CD4-positive, alpha-beta T cell (primary cell): ENCODE measurements around the gene GALE. TPM values are rescaled to one million over a fixed set of nuclear protein-coding genes. Genes with fewer than 3 reads are reported as not detected.
"Not testable (repeated sequence)": the region's sequence is repeated elsewhere in the genome, so short reads cannot be mapped to it uniquely, and the experiment has no call there.

Experiments
- ATAC-seq: fragments of 200-7000 bp; cut with Tn5 transposase; one replicate; pipeline ENCODE4 v1.10.0; 2022; ENCODE audit warnings: mild to moderate bottlenecking; ENCODE audit not compliant: poor library complexity
- CTCF ChIA-PET: fragments of 350-600 bp; sonication (Branson Sonifier 250); formaldehyde crosslinking; loops from one replicate; lab custom pipeline; 2021; ENCODE audit warnings: antibody characterized with exemption, inconsistent platforms; lab: Charles Lee
- POLR2A ChIA-PET: fragments of 350-600 bp; sonication (Branson Sonifier 250); formaldehyde crosslinking; loops from one replicate; lab custom pipeline; 2021; ENCODE audit warnings: antibody characterized with exemption, inconsistent platforms; lab: Charles Lee
- DNase-seq, 14 experiments: peaks; one replicate each; pipeline ENCODE4 v3.0.0-alpha.2; 2013 to 2020; ENCODE audit warnings: mixed read lengths in 2 of 14
- H3K27ac ChIP-seq, 2 donors: one replicate each; pipeline versions ENCODE4 v1.5.1 to v1.7.0; 2013; ENCODE audit warnings: low read length in 2 of 2, low read depth in 1 of 2, mild to moderate bottlenecking in 1 of 2
- H3K27me3 ChIP-seq, 2 experiments: 1 replicate in 1 of 2; 2 replicates in 1 of 2; pipeline versions ENCODE4 v1.6.1 to v1.7.0; 2013; ENCODE audit warnings: low read length in 2 of 2, control low read depth in 1 of 2, mild to moderate bottlenecking in 1 of 2, moderate library complexity in 1 of 2; ENCODE audit not compliant: insufficient read depth in 2 of 2, control insufficient read depth in 1 of 2
- H3K36me3 ChIP-seq: one replicate; pipeline ENCODE4 v1.6.1; 2013; ENCODE audit warnings: low read length, control low read depth; ENCODE audit not compliant: insufficient read depth
- H3K4me1 ChIP-seq: one replicate; pipeline ENCODE4 v1.6.1; 2013; ENCODE audit warnings: low read length, control low read depth; ENCODE audit not compliant: insufficient read depth
- H3K4me3 ChIP-seq: one replicate; pipeline ENCODE4 v1.5.1; 2013; ENCODE audit warnings: mild to moderate bottlenecking, low read length, moderate library complexity
- H3K9me3 ChIP-seq, 2 experiments: 1 replicate in 1 of 2; 2 replicates in 1 of 2; pipeline versions ENCODE4 v1.6.1 to v1.7.0; 2013; ENCODE audit warnings: low read length in 2 of 2, mild to moderate bottlenecking in 2 of 2, control low read depth in 1 of 2, moderate library complexity in 1 of 2; ENCODE audit not compliant: control insufficient read depth in 1 of 2, insufficient read depth in 1 of 2
- H3K27ac Mint-ChIP-seq: one replicate; pipeline ENCODE4 v1.8.0; 2020; ENCODE audit warnings: mixed read lengths
- H3K27me3 Mint-ChIP-seq: one replicate; pipeline ENCODE4 v1.8.0; 2021; ENCODE audit warnings: mixed read lengths
- H3K36me3 Mint-ChIP-seq: one replicate; pipeline ENCODE4 v1.8.0; 2021; ENCODE audit warnings: low read depth, mixed read lengths
- H3K4me1 Mint-ChIP-seq: one replicate; pipeline ENCODE4 v1.8.0; 2021; ENCODE audit warnings: low read depth, mixed read lengths
- H3K4me3 Mint-ChIP-seq: one replicate; pipeline ENCODE4 v1.8.0; 2020; ENCODE audit warnings: mild to moderate bottlenecking, mixed read lengths
- H3K9me3 Mint-ChIP-seq: one replicate; pipeline ENCODE4 v1.8.0; 2020; ENCODE audit warnings: mixed read lengths
- CTCF ChIP-seq: fragments of 200-600 bp; IDR thresholded peaks from one replicate; pipeline ENCODE4 v1.8.0; 2022; ENCODE audit warnings: antibody characterized with exemption, mild to moderate bottlenecking
- intact Hi-C, 2 experiments: fragments of 100-400 bp; cut with DNase I in 1 of 2; cut with micrococcal nuclease in 1 of 2; formaldehyde crosslinking; loops; one replicate each; pipeline versions ENCODE4 v1.15.1 to v1.9.0; 2023 to 2025; cut with DNase I, micrococcal nuclease
- total RNA-seq, 174 experiments: library from RNA in 2 of 174; stranded (reverse) in 2 of 174; gene quantifications; one replicate each; pipeline ENCODE4 v1.2.3 and lab custom pipeline; 2021 to 2026

GALE gene
- total RNA-seq, 2 experiments from 2014 or later = 5.4 to 6.9 TPM

GRCh38 chr1:23827717-23828116, 27.2 kb upstream of the GALE start:
- no peak for TF ChIP-seq CTCF
- Mint-ChIP-seq H3K9me3 (no peaks in the 10 kb centered on the region), H3K4me1 (peaks cover 20% of the 10 kb centered on the region), H3K4me3 (peak overlapping the region; percentile 46), H3K36me3 (peaks cover 9% of the 10 kb centered on the region), H3K27me3 (no peaks in the 10 kb centered on the region), H3K27ac (no peak overlapping the region)
- H3K4me1 ChIP-seq = peaks cover 15% of the 10 kb centered on the region
- H3K27me3 ChIP-seq = no peaks in the 10 kb centered on the region
- CTCF ChIA-PET = interaction anchor here (1.4 kb wide), 1 partner anchor 40 kb away, joined by 3 read pairs; the partner anchor contains the start of gene FUCA1
- DNase-seq (no peak), ATAC-seq (no peak)
- H3K27ac ChIP-seq = no peak overlapping the region
- no peaks in the 10 kb centered on the region for H3K36me3 ChIP-seq
- no peak overlapping the region for H3K4me3 ChIP-seq
- intact Hi-C loops = loop anchor here (5.0 to 10.0 kb wide), 2 partner anchors 40 to 1507 kb away; partner anchors contain the start of genes FUCA1 (in 1 of the 2) and TMEM50A (in 1 of the 2)
- POLR2A ChIA-PET = no interaction called here
- no peaks in the 10 kb centered on the region for H3K9me3 ChIP-seq

DNA sequence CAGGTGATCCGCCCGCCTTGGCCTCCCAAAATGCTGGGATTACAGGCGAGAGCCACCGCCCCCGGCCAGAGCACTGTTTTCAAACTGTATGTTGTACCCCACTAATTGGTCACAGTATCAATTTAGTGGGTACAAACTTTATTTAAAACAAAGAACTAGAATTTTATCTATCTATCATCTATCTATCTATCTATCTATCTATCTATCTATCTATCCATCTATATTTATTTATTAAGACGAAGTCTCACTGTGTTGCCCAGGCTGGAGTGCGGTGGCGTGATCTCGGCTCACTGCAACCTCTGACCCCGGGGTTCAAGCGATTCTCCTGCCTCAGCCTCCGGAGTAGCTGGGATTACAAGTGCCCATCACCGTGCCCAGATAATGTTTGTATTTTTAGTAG, 26.0 kb upstream of the GALE start:
- Mint-ChIP-seq H3K4me3 (peak overlapping the region; percentile 58), H3K4me1 (peaks cover 20% of the 10 kb centered on the region)
- not testable (repeated sequence) for H3K36me3 Mint-ChIP-seq, H3K27me3 ChIP-seq, H3K4me3 ChIP-seq, ATAC-seq, H3K36me3 ChIP-seq, DNase-seq, H3K27ac Mint-ChIP-seq, H3K27ac ChIP-seq, H3K27me3 Mint-ChIP-seq, H3K9me3 Mint-ChIP-seq, H3K9me3 ChIP-seq
- ChIA-PET POLR2A (interaction anchor here (2.1 to 2.3 kb wide), 2 partner anchors 13 to 49 kb away, joined by 10 to 17 read pairs; partner anchors contain the start of gene PITHD1), CTCF (interaction anchor here (1.0 kb wide), 1 partner anchor 36 kb away, joined by 5 read pairs; the partner anchor contains the start of gene LYPLA2)
- intact Hi-C loops = loop anchor here (5.0 to 10.0 kb wide), 2 partner anchors 41 to 1508 kb away; partner anchors contain the start of genes FUCA1 (in 1 of the 2) and TMEM50A (in 1 of the 2)
- peaks cover 15% of the 10 kb centered on the region for H3K4me1 ChIP-seq

- H3K4me1 Mint-ChIP-seq = peaks cover 20% of the 10 kb centered on the region
- H3K27me3 Mint-ChIP-seq = no peaks in the 10 kb centered on the region
- no peak for TF ChIP-seq CTCF
- H3K36me3 Mint-ChIP-seq = peaks cover 9% of the 10 kb centered on the region
- ATAC-seq (peak; percentile 19), DNase-seq (peak in 4 of 14 experiments; percentile 9 to 45 (median 36))
- H3K27ac ChIP-seq = peak overlapping the region; percentile 84 to 92
- ChIA-PET CTCF (interaction anchor here (0.9 to 5.5 kb wide), 4 partner anchors 15 to 134 kb away, joined by 3 to 44 read pairs (median 6); partner anchors contain the start of genes LYPLA2 and RPL11), POLR2A (interaction anchor here (0.6 to 2.3 kb wide), 16 partner anchors 13 to 1019 kb away, joined by 3 to 32 read pairs (median 3); partner anchors contain the start of genes ELOA, GALE, HNRNPR and PITHD1)
- H3K4me3 Mint-ChIP-seq = peak overlapping the region; percentile 96
- H3K27ac Mint-ChIP-seq = peak overlapping the region; percentile 96
- intact Hi-C loops = loop anchor here (1.0 to 10.0 kb wide), 4 partner anchors 12 to 1509 kb away; partner anchors contain the start of genes FUCA1 (in 1 of the 2) and TMEM50A (in 1 of the 2)
- peaks cover 15% of the 10 kb centered on the region for H3K4me1 ChIP-seq
- no peaks in the 10 kb centered on the region for H3K27me3 ChIP-seq
- no peaks in the 10 kb centered on the region for H3K9me3 Mint-ChIP-seq
- peak overlapping the region; percentile 93 for H3K4me3 ChIP-seq
- H3K9me3 ChIP-seq = no peaks in the 10 kb centered on the region
- no peaks in the 10 kb centered on the region for H3K36me3 ChIP-seq
Observed at GRCh38 chr1:23825762-23826522, 25.4 kb upstream of the GALE start.
